ENCODE data around the gene LKAAEAR1.

LKAAEAR1 gene

DNA sequence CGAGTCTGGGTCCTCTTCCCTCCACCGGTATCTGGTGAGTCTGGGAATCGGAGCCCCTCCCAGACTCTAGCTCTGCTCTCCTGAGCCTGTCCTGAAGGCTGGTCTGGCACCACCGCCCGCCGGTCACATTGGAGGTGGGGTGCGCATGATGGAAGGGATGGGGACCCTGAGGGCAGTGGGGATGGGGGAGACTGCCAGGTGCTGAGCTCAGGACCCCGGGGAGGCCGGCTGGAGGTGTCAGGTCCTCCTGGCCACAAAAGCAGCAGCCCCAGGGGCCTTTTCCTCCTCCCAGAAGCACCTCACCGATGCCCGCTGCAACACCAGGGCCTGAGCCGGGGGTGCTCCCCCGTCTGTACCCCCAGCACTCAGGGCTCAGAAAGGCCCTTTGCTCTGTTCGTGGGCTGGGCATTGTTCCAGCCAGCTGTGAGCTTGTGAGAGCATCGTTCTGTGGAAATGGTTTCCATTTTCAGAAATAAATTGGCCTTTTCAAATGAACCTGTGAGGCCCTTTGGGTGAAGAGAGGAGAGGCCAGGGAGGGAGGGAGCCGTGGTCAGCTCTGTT lies 25.7 kb upstream of the LKAAEAR1 start:
- no peak overlapping the region for H3K4me3 ChIP-seq (ENCODE audit: low read depth in 1 of 2, low read length in 2 of 2)
- no peak overlapping the region for H3K9ac ChIP-seq (ENCODE audit: low read depth, low read length)
- H4K20me1 ChIP-seq (ENCODE audit: insufficient read depth, low read length): peaks cover 16% of the 10 kb centered on the region
- no peak for ATAC-seq (ENCODE audit: insufficient read depth, low read depth)
- TF ChIP-seq, protein P1, sequence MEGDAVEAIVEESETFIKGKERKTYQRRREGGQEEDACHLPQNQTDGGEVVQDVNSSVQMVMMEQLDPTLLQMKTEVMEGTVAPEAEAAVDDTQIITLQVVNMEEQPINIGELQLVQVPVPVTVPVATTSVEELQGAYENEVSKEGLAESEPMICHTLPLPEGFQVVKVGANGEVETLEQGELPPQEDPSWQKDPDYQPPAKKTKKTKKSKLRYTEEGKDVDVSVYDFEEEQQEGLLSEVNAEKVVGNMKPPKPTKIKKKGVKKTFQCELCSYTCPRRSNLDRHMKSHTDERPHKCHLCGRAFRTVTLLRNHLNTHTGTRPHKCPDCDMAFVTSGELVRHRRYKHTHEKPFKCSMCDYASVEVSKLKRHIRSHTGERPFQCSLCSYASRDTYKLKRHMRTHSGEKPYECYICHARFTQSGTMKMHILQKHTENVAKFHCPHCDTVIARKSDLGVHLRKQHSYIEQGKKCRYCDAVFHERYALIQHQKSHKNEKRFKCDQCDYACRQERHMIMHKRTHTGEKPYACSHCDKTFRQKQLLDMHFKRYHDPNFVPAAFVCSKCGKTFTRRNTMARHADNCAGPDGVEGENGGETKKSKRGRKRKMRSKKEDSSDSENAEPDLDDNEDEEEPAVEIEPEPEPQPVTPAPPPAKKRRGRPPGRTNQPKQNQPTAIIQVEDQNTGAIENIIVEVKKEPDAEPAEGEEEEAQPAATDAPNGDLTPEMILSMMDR (IDR thresholded peaks at IDR 0.05; ENCODE audit: borderline replicate concordance, extremely low read depth, low read length, poor library complexity, severe bottlenecking): no peak
- no peak for TF ChIP-seq EZH2 (IDR thresholded peaks at IDR 0.05; ENCODE audit: borderline replicate concordance, low read depth, low read length, severe bottlenecking)
- no peaks in the 10 kb centered on the region for H3K4me1 ChIP-seq (ENCODE audit: insufficient read depth, low read length)
- no peaks in the 10 kb centered on the region for H3K79me2 ChIP-seq (ENCODE audit: insufficient read depth, low read length)
- DNase-seq: no peak
- H3K36me3 ChIP-seq (ENCODE audit: insufficient read depth, low read length): no peaks in the 10 kb centered on the region
- H3K27me3 ChIP-seq (ENCODE audit: insufficient read depth, low read length, poor library complexity): peaks cover 4% of the 10 kb centered on the region
- H2AFZ ChIP-seq (ENCODE audit: low read depth, low read length): no peak overlapping the region
- H3K27ac ChIP-seq (ENCODE audit: low read length): no peak overlapping the region
- H3K4me2 ChIP-seq (ENCODE audit: insufficient read depth, low read length): no peak overlapping the region
- no peaks in the 10 kb centered on the region for H3K9me3 ChIP-seq (ENCODE audit: insufficient read depth, low read length, severe bottlenecking)

DNA sequence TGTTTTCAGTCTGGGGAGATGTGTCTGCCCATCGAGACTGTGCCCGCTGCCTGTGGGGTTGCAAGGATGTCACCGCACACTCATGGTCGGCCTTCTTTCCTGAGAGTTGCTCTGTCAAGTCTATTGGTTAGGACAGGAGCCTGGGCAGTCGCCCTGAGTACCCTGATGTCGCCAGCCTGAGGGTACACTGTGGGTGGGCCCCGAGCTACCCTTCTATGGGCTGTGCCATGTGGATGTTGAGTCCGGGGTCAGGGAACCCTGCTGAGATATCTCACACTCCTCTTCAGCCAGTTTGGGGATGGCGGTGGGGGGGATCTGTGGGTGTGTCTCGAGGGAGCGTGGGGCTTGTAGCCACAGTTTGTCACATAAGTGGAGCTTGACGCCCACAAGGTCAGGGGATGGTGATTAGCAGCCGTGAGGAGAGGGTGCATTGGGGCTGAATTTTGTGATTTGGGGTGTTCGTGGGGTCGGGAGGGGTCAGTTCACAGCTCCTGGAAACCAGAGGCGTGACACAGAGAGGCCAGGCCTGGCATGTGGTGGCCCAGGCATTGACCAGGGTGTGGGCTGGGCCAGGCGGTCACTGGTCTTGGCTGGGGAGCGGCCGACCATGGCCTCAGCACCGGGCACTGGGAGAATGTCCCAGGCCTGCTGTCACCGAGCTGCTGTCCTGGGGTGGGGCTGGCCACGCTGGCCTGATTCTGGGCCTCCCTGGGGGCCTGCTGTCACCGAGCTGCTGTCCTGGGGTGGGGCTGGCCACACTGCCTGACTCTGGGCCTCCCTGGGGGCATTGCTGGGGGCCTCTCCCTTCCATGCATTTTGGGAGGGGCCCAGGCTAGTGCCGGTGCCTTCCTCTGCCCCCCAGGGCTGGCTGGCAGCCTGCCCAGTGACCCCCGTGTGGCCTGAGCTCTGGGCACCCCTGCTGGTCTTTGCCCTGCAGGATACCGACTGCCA lies 24.8 kb upstream of the LKAAEAR1 start:
- Histone ChIP-seq H3K27me3 (ENCODE audit: insufficient read depth, low read length, poor library complexity) (peaks cover 4% of the 10 kb centered on the region), H3K9ac (ENCODE audit: low read depth, low read length) (no peak overlapping the region), H3K4me1 (ENCODE audit: insufficient read depth, low read length) (no peaks in the 10 kb centered on the region), H3K27ac (ENCODE audit: low read length) (no peak overlapping the region), H2AFZ (ENCODE audit: low read depth, low read length) (no peak overlapping the region), H3K79me2 (ENCODE audit: insufficient read depth, low read length) (no peaks in the 10 kb centered on the region), H4K20me1 (ENCODE audit: insufficient read depth, low read length) (peaks cover 7% of the 10 kb centered on the region; the same call in 1 of the 2 replicates), H3K9me3 (ENCODE audit: insufficient read depth, low read length, severe bottlenecking) (no peaks in the 10 kb centered on the region), H3K4me2 (ENCODE audit: insufficient read depth, low read length) (no peak overlapping the region), H3K4me3 (ENCODE audit: low read depth in 1 of 2, low read length in 2 of 2) (no peak overlapping the region), H3K36me3 (ENCODE audit: insufficient read depth, low read length) (no peaks in the 10 kb centered on the region)
- DNase-seq (no peak), ATAC-seq (ENCODE audit: insufficient read depth, low read depth) (no peak)
- TF ChIP-seq EZH2 (IDR thresholded peaks at IDR 0.05; ENCODE audit: borderline replicate concordance, low read depth, low read length, severe bottlenecking): no peak
- TF ChIP-seq, protein P1 (IDR thresholded peaks at IDR 0.05; ENCODE audit: borderline replicate concordance, extremely low read depth, low read length, poor library complexity, severe bottlenecking): no peak

DNA sequence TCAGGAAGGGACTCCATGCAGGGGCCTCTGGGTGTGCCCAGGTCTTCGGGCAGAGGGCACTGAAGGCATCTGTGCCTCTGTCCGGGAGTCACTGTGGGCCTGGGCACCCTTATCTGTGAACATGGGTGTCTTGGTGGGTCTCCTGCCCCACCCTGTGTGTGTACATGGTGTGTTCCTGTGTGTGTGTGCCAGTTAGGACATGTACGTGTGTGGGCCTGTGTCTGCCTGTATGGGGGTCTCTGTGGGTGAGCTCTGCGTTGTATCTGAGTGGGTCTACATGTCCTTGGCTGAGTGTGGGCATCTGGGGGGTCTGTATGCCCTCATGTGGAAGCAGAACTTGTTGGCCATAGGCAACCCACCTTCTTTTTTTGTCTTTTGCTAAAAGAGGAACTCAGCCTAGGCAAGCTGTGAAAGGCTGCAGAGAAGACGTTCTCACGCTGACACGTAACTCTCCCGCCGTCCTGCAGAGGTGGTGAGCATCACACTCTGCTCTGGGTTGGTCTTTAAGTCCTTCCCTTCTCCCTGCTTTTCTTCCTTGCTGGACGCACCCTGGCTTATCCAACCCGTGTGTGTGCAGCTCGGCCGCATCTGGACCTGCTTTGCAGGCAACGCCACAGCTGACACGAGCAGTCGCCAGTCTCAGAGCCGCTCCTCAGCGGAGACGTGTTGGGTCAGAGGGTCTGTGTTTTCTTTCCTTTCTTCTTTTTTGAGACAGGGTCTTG lies 23.7 kb upstream of the LKAAEAR1 start:
- Histone ChIP-seq H3K4me3 (ENCODE audit: low read depth in 1 of 2, low read length in 2 of 2) (no peak overlapping the region), H3K27me3 (ENCODE audit: insufficient read depth, low read length, poor library complexity) (peaks cover 3% of the 10 kb centered on the region), H3K36me3 (ENCODE audit: insufficient read depth, low read length) (no peaks in the 10 kb centered on the region), H3K27ac (ENCODE audit: low read length) (no peak overlapping the region), H4K20me1 (ENCODE audit: insufficient read depth, low read length) (peaks cover 3% of the 10 kb centered on the region; the same call in 1 of the 2 replicates), H3K4me2 (ENCODE audit: insufficient read depth, low read length) (no peak overlapping the region), H3K9me3 (ENCODE audit: insufficient read depth, low read length, severe bottlenecking) (no peaks in the 10 kb centered on the region), H3K79me2 (ENCODE audit: insufficient read depth, low read length) (no peaks in the 10 kb centered on the region), H2AFZ (ENCODE audit: low read depth, low read length) (no peak overlapping the region), H3K4me1 (ENCODE audit: insufficient read depth, low read length) (no peaks in the 10 kb centered on the region), H3K9ac (ENCODE audit: low read depth, low read length) (no peak overlapping the region)
- DNase-seq (no peak), ATAC-seq (ENCODE audit: insufficient read depth, low read depth) (no peak)
- TF ChIP-seq EZH2 (IDR thresholded peaks at IDR 0.05; ENCODE audit: borderline replicate concordance, low read depth, low read length, severe bottlenecking): no peak
- TF ChIP-seq, protein P1 (IDR thresholded peaks at IDR 0.05; ENCODE audit: borderline replicate concordance, extremely low read depth, low read length, poor library complexity, severe bottlenecking): no peak
